T-helper 17 cell (primary cell): Measurements from ENCODE around the gene USP6NL. TPM values are rescaled to one million over a fixed set of nuclear protein-coding genes. Genes with fewer than 3 reads are reported as not detected.
"Not testable (repeated sequence)": the region's sequence is repeated elsewhere in the genome, so short reads cannot be mapped to it uniquely, and the experiment has no call there.

Source experiments
- ATAC-seq: fragments of 150-1000 bp; cut with Tn5 transposase; 2 replicates; pipeline ENCODE4 v1.10.0; 2021; ENCODE audit warnings: mild to moderate bottlenecking, moderate library complexity
- DNase-seq, 3 donors: peaks; one replicate each; pipeline versions ENCODE4 v3.0.0 to v3.0.0-alpha.2; 2020 to 2021
- H3K9me3 ChIP-seq: one replicate; pipeline ENCODE4 v1.7.0; 2013; ENCODE audit warnings: low read length, mild to moderate bottlenecking; ENCODE audit not compliant: control insufficient read depth, poor library complexity, severe bottlenecking
- H3K27ac Mint-ChIP-seq: one replicate; pipeline ENCODE4 v1.8.0; 2022; ENCODE audit warnings: mild to moderate bottlenecking, moderate library complexity, mixed read lengths
- H3K27me3 Mint-ChIP-seq: one replicate; pipeline ENCODE4 v1.8.0; 2022; ENCODE audit warnings: mixed read lengths
- H3K36me3 Mint-ChIP-seq: one replicate; pipeline ENCODE4 v1.8.0; 2022; ENCODE audit warnings: low read depth, mixed read lengths
- H3K4me1 Mint-ChIP-seq: one replicate; pipeline ENCODE4 v1.8.0; 2022; ENCODE audit warnings: mild to moderate bottlenecking, mixed read lengths
- H3K4me3 Mint-ChIP-seq: one replicate; pipeline ENCODE4 v1.8.0; 2022; ENCODE audit warnings: mild to moderate bottlenecking, moderate library complexity, mixed read lengths
- total RNA-seq, 4 donors: library from RNA in 2 of 4; stranded (reverse) in 2 of 4; gene quantifications; one replicate each; pipeline ENCODE4 v1.2.3 and lab custom pipeline; 2022 to 2026

The USP6NL gene
- total RNA-seq, 2 donors from 2014 or later = 2.5 to 5.6 TPM

DNA sequence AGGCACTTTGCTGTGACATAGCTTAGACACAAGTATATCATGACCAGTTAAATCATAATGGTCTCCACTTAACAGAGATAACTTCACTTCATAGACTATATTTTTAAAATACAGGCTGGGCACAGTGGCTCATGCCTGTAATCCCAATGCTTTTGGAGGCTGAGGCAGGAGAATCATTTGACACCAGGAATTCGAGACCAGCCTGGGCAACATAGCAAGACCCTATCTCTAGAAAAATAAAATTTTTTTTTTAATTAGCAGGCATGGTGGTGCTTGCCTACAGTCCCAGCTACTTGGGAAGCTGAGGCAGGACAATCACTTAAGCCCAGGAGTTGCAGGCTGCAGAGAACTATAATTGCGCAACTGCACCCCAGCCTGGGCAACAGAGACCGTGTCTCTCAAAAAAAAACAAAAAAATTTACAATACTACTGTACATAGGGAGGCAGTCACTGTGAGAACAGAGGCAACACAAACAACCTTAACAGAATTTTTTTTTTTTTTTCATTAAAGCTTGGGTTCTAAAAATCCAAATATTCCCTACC, 105.1 kb downstream of the USP6NL start:
- Mint-ChIP-seq H3K27ac (no peak overlapping the region), H3K27me3 (peaks cover 7% of the 10 kb centered on the region), H3K4me1 (peaks cover 2% of the 10 kb centered on the region), H3K36me3 (no peaks in the 10 kb centered on the region), H3K4me3 (no peak overlapping the region)
- DNase-seq = no peak
- no peaks in the 10 kb centered on the region for H3K9me3 ChIP-seq
- no peak for ATAC-seq

DNA sequence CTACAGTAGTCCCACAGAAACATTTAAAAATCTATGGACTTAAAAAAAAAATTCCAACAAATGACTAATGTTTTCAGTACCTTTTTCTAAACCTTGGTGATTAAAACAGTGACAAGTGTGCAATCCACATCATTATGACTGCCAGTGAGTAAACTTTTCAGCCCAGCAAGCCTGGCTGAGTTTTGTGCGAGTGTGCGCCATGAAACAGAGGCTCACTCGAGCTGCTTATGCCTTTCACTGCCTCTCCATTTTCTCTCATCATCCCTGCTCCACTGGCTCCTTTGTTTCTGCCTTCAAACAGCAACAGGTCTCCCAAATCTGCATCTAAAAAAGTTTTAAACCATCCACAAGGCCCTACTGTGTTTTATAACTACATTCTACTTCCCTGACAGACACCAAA, 105.8 kb downstream of the USP6NL start:
- DNase-seq (no peak), ATAC-seq (no peak)
- Mint-ChIP-seq H3K27me3 (peaks cover 7% of the 10 kb centered on the region), H3K4me1 (peaks cover 2% of the 10 kb centered on the region), H3K27ac (no peak overlapping the region), H3K36me3 (no peaks in the 10 kb centered on the region), H3K4me3 (no peak overlapping the region)
- no peaks in the 10 kb centered on the region for H3K9me3 ChIP-seq

DNA sequence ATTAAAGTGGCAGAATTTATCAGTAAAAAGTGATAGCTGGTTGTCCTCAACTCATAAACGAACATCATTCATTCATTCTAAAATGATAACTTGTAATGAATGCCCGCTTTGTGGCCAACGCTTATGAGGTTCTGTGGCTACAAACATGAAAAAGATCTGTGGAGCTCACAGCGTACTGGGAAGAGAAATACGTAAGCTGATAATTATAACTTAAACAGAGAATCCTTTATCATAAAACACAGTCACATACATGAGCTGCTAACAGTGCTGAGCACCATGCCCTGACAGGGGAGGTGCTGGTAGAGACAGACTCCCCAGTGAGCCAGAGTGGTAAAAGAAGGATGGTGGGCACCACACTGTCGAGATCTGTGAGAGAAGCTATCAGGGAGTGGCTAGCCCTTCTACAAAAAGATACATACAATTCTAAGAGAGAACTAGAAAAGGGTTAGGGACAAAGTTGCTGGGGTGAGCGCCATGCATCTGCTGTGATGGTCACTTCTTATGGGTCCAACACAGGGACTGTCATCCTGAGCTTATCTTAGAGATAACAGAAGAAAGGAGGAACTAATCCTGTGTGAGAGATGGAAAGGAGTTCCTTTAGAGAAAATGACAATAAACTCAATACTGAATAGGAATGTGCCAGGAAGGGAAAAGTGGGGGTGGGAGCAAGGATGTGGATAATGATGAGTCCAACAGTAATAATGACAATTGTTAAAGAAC, 106.7 kb downstream of the USP6NL start:
- peaks cover 2% of the 10 kb centered on the region for H3K4me1 Mint-ChIP-seq
- no peak for DNase-seq
- H3K9me3 ChIP-seq = no peaks in the 10 kb centered on the region
- H3K27me3 Mint-ChIP-seq = peaks cover 7% of the 10 kb centered on the region
- H3K4me3 Mint-ChIP-seq = no peak overlapping the region
- no peak overlapping the region for H3K27ac Mint-ChIP-seq
- ATAC-seq = no peak
- no peaks in the 10 kb centered on the region for H3K36me3 Mint-ChIP-seq

DNA sequence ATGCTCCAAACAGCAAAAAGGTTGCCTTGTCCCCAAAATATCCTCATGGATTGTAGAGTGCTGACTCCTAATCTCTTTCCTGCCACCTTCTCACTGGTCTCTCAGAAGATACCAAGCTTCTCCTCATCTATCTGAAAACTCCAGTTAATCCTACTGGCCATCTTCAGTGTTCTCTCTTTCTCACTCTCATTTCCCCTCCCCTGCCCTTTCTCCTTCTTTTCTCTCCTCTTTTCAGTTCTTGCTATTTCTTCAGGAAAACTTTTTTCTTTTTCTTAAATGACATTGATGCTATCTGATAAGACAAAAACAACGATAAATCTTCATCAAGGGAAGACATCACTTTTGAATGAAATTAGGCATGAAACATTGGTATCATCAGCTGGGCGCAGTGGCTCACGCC, 109.8 kb downstream of the USP6NL start:
- H3K27ac Mint-ChIP-seq = peak overlapping the region; percentile 62
- ATAC-seq (no peak), DNase-seq (no peak)
- peaks cover 7% of the 10 kb centered on the region for H3K27me3 Mint-ChIP-seq
- peaks cover 3% of the 10 kb centered on the region for H3K36me3 Mint-ChIP-seq
- peaks cover 7% of the 10 kb centered on the region for H3K4me1 Mint-ChIP-seq
- H3K9me3 ChIP-seq = no peaks in the 10 kb centered on the region
- no peak overlapping the region for H3K4me3 Mint-ChIP-seq

DNA sequence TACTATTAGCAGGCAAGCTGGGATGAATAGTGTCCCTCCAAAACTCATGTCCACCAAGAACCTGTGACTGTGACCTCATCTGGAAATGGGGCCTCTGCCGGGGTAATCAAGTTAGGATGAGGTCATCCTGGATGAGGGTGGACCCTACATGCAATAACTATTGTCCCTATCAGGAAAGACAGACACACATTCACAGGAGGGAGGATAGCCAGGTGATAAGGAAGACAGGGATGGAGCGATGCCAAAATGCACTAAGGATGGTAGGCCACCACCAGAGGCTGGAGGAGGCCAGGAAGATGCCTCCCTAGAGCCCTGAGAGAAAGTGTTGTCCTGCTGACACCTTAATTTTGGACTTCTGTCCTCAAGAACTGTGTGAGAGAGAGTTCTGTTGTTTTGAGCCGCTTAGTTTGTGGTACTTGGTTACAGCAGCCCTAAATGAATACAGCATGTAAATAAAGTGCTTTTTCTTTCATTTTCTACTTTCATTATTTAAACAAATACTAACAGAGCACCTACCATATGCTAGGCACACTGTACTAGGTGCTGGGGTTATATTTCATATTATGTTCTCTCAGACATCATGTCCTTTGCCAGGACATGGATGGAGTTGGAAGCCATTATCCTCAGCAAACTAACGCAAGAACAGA, 111.9 kb downstream of the USP6NL start:
- no peaks in the 10 kb centered on the region for H3K9me3 ChIP-seq
- Mint-ChIP-seq H3K4me1 (peaks cover 5% of the 10 kb centered on the region), H3K36me3 (peaks cover 3% of the 10 kb centered on the region), H3K27ac (no peak overlapping the region), H3K4me3 (no peak overlapping the region), H3K27me3 (peaks cover 2% of the 10 kb centered on the region)
- no peak for ATAC-seq
- no peak for DNase-seq

DNA sequence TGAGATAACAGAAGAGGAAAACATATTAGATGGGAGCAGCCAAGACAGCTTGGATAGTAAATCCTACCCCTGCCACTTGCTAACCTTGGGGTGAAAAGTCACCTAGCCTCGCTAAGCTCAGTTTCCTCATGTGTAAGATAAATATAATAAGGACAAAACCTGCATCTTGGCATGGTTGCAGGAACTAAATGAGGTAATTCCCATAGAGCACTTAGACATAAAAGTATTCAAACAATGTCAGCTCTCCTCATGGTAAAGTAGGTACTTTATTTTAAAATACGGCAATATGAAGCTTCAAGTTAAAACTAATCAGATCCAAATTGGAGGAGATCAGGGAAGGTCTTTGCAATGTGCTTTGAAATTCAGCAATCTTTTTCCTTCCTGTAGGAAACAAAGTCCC, 113.1 kb downstream of the USP6NL start:
- no peak overlapping the region for H3K27ac Mint-ChIP-seq
- no peaks in the 10 kb centered on the region for H3K9me3 ChIP-seq
- H3K4me1 Mint-ChIP-seq = peaks cover 5% of the 10 kb centered on the region
- no peak for ATAC-seq
- no peaks in the 10 kb centered on the region for H3K27me3 Mint-ChIP-seq
- no peak overlapping the region for H3K4me3 Mint-ChIP-seq
- H3K36me3 Mint-ChIP-seq = peaks cover 6% of the 10 kb centered on the region
- no peak for DNase-seq

DNA sequence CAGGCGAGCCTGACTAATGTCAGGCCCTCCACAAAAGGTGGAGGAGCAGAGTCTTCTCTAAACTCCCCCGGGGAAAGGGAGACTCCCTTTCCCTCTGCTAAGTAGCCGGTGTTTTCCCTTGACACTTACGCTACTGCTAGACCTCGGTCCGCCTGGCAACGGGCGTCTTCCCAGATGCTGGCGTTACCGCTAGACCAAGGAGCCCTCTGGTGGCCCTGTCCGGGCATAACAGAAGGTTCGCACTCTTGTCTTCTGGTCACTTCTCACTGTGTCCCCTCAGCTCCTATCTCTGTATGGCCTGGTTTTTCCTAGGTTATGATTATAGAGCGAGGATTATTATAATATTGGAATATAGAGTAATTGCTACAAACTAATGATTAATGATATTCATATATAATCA, 116.5 kb downstream of the USP6NL start:
- H3K36me3 Mint-ChIP-seq, H3K27me3 Mint-ChIP-seq, H3K4me3 Mint-ChIP-seq, ATAC-seq, DNase-seq, H3K9me3 ChIP-seq, H3K27ac Mint-ChIP-seq, H3K4me1 Mint-ChIP-seq: not testable (repeated sequence)

DNA sequence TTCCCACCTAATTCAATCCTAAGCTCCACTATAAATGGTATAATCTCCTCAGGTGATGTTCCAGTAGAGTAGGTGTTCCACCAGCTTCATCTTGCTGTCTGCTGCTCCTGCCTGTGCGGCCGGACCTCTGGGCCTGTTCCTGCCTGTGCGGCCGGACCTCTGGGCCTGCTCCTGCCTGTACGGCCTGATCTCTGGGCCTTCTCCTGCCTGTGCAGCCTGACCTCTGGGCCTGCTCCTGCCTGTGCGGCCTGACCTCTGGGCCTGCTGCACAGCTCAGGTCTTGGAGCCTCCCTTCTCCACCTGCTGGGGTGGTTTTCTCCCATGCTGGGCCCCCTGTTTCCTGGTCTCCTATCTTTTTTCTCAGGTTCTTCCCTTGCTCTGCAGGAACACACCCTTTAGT, 117.8 kb downstream of the USP6NL start:
- peaks cover 2% of the 10 kb centered on the region for H3K4me1 Mint-ChIP-seq
- peaks cover 5% of the 10 kb centered on the region for H3K36me3 Mint-ChIP-seq
- H3K9me3 ChIP-seq = no peaks in the 10 kb centered on the region
- H3K4me3 Mint-ChIP-seq = no peak overlapping the region
- H3K27me3 Mint-ChIP-seq = no peaks in the 10 kb centered on the region
- H3K27ac Mint-ChIP-seq = peak overlapping the region; percentile 1
- DNase-seq = no peak
- no peak for ATAC-seq

DNA sequence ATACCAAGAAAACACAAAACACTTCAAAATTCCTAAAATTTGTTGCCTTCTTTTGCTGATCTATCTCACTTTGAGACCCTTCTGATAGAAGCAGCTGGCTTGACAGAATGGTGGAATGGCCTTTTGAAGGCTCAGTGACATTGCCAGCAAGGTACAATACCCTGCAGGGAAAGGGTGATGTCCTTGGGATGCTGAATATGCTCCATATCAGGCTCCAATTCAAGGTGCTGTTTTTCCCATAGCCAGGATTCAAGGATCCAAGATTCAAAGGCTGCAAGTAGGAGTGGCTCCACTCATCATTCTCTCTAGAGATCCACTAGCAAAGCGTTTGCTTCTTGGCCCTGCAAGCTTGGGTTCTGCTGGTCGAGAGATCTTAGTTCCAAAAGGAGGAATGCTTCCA, 120.4 kb downstream of the USP6NL start:
- ATAC-seq = no peak
- H3K9me3 ChIP-seq = no peaks in the 10 kb centered on the region
- H3K27me3 Mint-ChIP-seq = no peaks in the 10 kb centered on the region
- H3K27ac Mint-ChIP-seq = no peak overlapping the region
- no peak for DNase-seq
- H3K36me3 Mint-ChIP-seq = peaks cover 4% of the 10 kb centered on the region
- H3K4me3 Mint-ChIP-seq = no peak overlapping the region
- H3K4me1 Mint-ChIP-seq = no peaks in the 10 kb centered on the region

DNA sequence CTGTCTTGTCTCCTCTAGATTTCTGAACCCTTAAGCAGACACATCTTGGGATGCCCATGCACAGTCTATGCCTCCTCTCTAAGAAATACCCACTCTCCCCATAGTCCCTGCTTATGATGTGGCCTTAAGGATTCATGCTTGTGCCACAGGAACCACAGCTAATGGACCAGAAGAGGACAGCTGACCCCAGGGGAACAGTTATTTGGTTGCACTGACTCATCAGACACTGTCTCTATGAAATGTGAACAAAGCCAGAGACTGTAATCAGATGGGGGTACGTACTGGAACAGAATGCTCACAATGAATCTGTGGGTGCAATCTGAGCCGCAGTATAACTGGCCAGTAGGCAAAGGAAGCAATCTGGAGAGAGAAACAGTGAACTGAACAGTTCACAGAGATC, 121.9 kb downstream of the USP6NL start:
- no peak overlapping the region for H3K4me3 Mint-ChIP-seq
- no peaks in the 10 kb centered on the region for H3K9me3 ChIP-seq
- H3K27ac Mint-ChIP-seq = no peak overlapping the region
- no peaks in the 10 kb centered on the region for H3K4me1 Mint-ChIP-seq
- H3K27me3 Mint-ChIP-seq = no peaks in the 10 kb centered on the region
- no peak for ATAC-seq
- H3K36me3 Mint-ChIP-seq = peaks cover 4% of the 10 kb centered on the region
- DNase-seq = no peak

DNA sequence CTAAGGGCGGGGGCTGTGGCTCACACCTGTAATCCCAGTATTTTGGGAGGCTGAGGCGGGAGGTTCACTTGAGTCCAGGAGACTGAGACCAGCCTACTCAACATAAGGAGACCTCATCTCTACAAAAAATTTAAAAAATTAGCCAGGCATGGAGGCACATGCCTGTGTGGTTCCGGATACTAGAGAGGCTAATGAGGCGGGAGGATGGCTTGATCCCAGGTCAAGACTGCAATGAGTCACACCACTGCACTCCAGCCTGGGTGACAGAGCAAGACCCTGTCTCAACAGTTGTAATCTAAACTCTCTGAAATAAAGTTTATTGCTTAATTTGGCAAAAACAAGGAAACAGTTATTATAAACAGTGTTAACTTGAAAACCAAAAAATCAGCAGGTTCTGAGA, 123.3 kb downstream of the USP6NL start:
- no peaks in the 10 kb centered on the region for H3K9me3 ChIP-seq
- no peaks in the 10 kb centered on the region for H3K4me1 Mint-ChIP-seq
- no peak overlapping the region for H3K4me3 Mint-ChIP-seq
- no peak for DNase-seq
- no peaks in the 10 kb centered on the region for H3K27me3 Mint-ChIP-seq
- H3K27ac Mint-ChIP-seq = no peak overlapping the region
- ATAC-seq = no peak
- H3K36me3 Mint-ChIP-seq = no peaks in the 10 kb centered on the region

DNA sequence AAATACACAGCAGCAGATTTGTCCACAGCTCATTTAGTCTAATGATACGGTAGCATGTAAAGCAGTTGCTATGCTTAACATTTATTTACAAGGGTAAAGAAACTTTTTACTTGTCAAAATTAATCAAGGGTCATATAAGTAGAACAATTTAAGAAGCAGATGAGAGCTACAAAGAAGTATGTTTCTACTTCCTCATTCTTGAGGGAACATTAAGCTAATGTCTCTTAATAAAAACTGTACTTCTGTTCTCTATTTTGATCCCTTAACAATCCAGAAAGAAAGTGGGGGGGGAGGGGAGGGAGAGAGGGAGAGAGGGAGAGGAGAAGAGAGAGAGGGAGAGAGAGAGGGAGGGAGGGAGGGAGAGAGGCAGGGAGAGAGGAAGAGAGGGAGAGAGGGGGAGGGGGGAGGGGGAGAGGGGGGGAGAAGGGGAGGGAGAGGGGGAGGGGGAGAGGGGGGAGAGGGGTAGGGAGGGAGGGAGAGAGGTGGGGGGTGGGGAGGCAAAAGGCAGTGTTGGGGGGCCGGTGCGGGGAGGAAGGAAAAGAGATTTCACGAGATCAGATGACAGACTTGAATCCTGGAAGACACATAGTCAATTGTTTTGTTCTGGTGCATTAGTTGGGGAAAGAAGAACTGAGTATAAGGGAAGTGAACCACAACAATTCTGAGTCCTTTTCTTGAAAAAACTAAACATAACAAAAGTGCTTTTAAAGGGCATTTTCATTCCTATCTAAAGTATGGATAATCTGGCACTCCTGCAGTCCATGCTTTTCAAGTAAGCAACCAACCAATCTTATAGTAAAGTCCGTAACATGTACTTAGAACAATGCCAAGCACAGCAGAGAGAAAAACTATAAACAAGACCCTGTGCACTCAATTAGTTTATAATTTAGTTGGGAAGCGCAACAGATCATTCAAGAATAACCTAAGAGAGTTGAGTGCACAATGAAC, 128.0 kb downstream of the USP6NL start:
- no peak overlapping the region for H3K4me3 Mint-ChIP-seq
- peaks cover 6% of the 10 kb centered on the region for H3K36me3 Mint-ChIP-seq
- H3K27me3 Mint-ChIP-seq = peaks cover 4% of the 10 kb centered on the region
- H3K4me1 Mint-ChIP-seq = peaks cover 13% of the 10 kb centered on the region
- ATAC-seq (no peak), DNase-seq (no peak)
- H3K27ac Mint-ChIP-seq = no peak overlapping the region
- H3K9me3 ChIP-seq = no peaks in the 10 kb centered on the region

DNA sequence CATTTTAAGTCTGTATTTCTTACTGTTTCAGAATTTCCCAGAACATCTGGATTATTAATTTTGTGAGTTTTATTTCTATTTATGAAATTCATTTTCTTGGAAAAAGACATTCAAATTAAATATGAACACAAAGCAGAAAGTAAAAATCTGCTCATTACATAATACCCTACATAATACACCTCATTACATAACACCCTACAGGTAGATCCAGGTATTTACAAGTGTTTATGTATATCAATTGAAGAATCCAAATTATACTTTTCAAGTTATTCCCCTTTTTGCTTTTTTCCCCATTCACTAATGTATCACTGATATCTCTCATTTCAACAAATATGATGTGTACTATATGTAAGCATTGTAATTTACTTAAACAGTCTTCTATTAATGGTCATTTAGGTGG, 129.1 kb downstream of the USP6NL start:
- no peak for ATAC-seq
- H3K9me3 ChIP-seq = no peaks in the 10 kb centered on the region
- Mint-ChIP-seq H3K4me3 (no peak overlapping the region), H3K27ac (no peak overlapping the region), H3K4me1 (peaks cover 13% of the 10 kb centered on the region), H3K27me3 (peaks cover 4% of the 10 kb centered on the region), H3K36me3 (peaks cover 6% of the 10 kb centered on the region)
- no peak for DNase-seq
